SK-N-SH treated with all-trans-retinoic acid at 6 μM for 48 hours (cell line): Measurements from ENCODE around the gene CLNK.

Source experiments
- ATAC-seq: fragments of 200-7000 bp; cut with Tn5 transposase; 3 replicates; pipeline ENCODE4 v1.9.1; 2020; ENCODE audit warnings: mild to moderate bottlenecking, moderate library complexity
- ARNTL ChIP-seq: fragments of 450-650 bp; formaldehyde crosslinking; IDR thresholded peaks from 2 replicates; pipeline ENCODE4 v1.5.0; 2020; ENCODE audit warnings: low read depth, mild to moderate bottlenecking, moderate library complexity, borderline replicate concordance
- BACH2 ChIP-seq: fragments of 250-450 bp; sonication (Bioruptor Pico); IDR thresholded peaks from 2 replicates; pipeline ENCODE4 v1.9.0; 2021; ENCODE audit warnings: mild to moderate bottlenecking, borderline replicate concordance
- CSDC2 ChIP-seq: fragments of 250-450 bp; sonication (Bioruptor Pico); IDR thresholded peaks from 2 replicates; pipeline ENCODE4 v1.5.0; 2020; ENCODE audit warnings: mild to moderate bottlenecking, moderate library complexity
- ESRRG ChIP-seq: fragments of 250-450 bp; sonication (Bioruptor Pico); IDR thresholded peaks from 2 replicates; pipeline ENCODE4 v1.6.1; 2021; ENCODE audit warnings: mild to moderate bottlenecking
- GLIS3 ChIP-seq: fragments of 250-450 bp; sonication (Bioruptor Pico); IDR thresholded peaks from 2 replicates; pipeline ENCODE4 v1.5.0; 2020; ENCODE audit warnings: mild to moderate bottlenecking, moderate library complexity
- ISL1 ChIP-seq: fragments of 250-450 bp; sonication (Bioruptor Pico); IDR thresholded peaks from 2 replicates; pipeline ENCODE4 v2.1.2; 2022; ENCODE audit warnings: mild to moderate bottlenecking, moderate library complexity
- OSR1 ChIP-seq: fragments of 250-450 bp; sonication (Bioruptor Pico); IDR thresholded peaks from 2 replicates; pipeline ENCODE4 v1.8.0; 2022; ENCODE audit warnings: moderate library complexity, mild to moderate bottlenecking, inconsistent platforms
- PATZ1 ChIP-seq: fragments of 250-450 bp; sonication (Bioruptor Pico); IDR thresholded peaks from 2 replicates; pipeline ENCODE4 v1.8.0; 2020; ENCODE audit warnings: mild to moderate bottlenecking, moderate library complexity, borderline replicate concordance
- PPARA ChIP-seq: fragments of 250-450 bp; sonication (Bioruptor Pico); IDR thresholded peaks from 2 replicates; pipeline ENCODE4 v1.5.0; 2020; ENCODE audit warnings: mild to moderate bottlenecking, borderline replicate concordance
- RARB ChIP-seq: fragments of 250-450 bp; sonication (Bioruptor Pico); IDR thresholded peaks from 2 replicates; pipeline ENCODE4 v1.8.0; 2021; ENCODE audit warnings: mild to moderate bottlenecking, moderate library complexity
- SNAI2 ChIP-seq: fragments of 250-450 bp; sonication (Bioruptor Pico); IDR thresholded peaks from 2 replicates; pipeline ENCODE4 v1.5.0; 2020; ENCODE audit warnings: mild to moderate bottlenecking, moderate library complexity
- TCF4 ChIP-seq: fragments of 250-450 bp; sonication (Bioruptor Pico); IDR thresholded peaks from 2 replicates; pipeline ENCODE4 v1.8.0; 2021; ENCODE audit warnings: mild to moderate bottlenecking, moderate library complexity, borderline replicate concordance
- TOX ChIP-seq: fragments of 250-450 bp; sonication (Bioruptor Pico); IDR thresholded peaks from 2 replicates; pipeline ENCODE4 v1.8.0; 2021; ENCODE audit warnings: mild to moderate bottlenecking, moderate library complexity, borderline replicate concordance
- TSHZ2 ChIP-seq: fragments of 250-450 bp; sonication (Bioruptor Pico); IDR thresholded peaks from 2 replicates; pipeline ENCODE4 v1.5.0; 2020; ENCODE audit warnings: mild to moderate bottlenecking, moderate library complexity
- ZC3H10 ChIP-seq: fragments of 250-450 bp; sonication (Bioruptor Pico); IDR thresholded peaks from 2 replicates; pipeline ENCODE4 v1.5.1; 2021; ENCODE audit warnings: mild to moderate bottlenecking, moderate library complexity
- ZFP3 ChIP-seq: fragments of 250-450 bp; sonication (Bioruptor Pico); IDR thresholded peaks from 2 replicates; pipeline ENCODE4 v1.5.0; 2020; ENCODE audit warnings: mild to moderate bottlenecking, moderate library complexity
- ZNF565 ChIP-seq: fragments of 450-650 bp; formaldehyde crosslinking; conservative IDR thresholded peaks from 2 replicates; pipeline ENCODE4 v1.5.0; 2020; ENCODE audit warnings: low read depth, mild to moderate bottlenecking, moderate library complexity
- ZNF70 ChIP-seq: fragments of 450-650 bp; formaldehyde crosslinking; IDR thresholded peaks from 2 replicates; pipeline ENCODE4 v1.5.0; 2020; ENCODE audit warnings: mild to moderate bottlenecking, moderate library complexity
- ZNF8 ChIP-seq: fragments of 450-650 bp; formaldehyde crosslinking; IDR thresholded peaks from 2 replicates; pipeline ENCODE4 v1.5.0; 2020; ENCODE audit warnings: mild to moderate bottlenecking, moderate library complexity
- TF ChIP-seq, protein P1 (sequence below): fragments of 250-450 bp; sonication (Bioruptor Pico); IDR thresholded peaks from 2 replicates; pipeline ENCODE4 v1.5.1; 2020; ENCODE audit warnings: low read depth, mild to moderate bottlenecking, moderate library complexity
- TF ChIP-seq, protein P2 (sequence below): fragments of 250-450 bp; sonication (Bioruptor Pico); IDR thresholded peaks from 2 replicates; pipeline ENCODE4 v1.5.1; 2021; ENCODE audit warnings: mild to moderate bottlenecking, moderate library complexity

CLNK gene

GRCh38 chr4:10715135-10715534, 30.6 kb upstream of the CLNK start (continued):
- no peak for TF ChIP-seq ISL1 (CRISPR knock-in tag)
- TF ChIP-seq, protein P1, sequence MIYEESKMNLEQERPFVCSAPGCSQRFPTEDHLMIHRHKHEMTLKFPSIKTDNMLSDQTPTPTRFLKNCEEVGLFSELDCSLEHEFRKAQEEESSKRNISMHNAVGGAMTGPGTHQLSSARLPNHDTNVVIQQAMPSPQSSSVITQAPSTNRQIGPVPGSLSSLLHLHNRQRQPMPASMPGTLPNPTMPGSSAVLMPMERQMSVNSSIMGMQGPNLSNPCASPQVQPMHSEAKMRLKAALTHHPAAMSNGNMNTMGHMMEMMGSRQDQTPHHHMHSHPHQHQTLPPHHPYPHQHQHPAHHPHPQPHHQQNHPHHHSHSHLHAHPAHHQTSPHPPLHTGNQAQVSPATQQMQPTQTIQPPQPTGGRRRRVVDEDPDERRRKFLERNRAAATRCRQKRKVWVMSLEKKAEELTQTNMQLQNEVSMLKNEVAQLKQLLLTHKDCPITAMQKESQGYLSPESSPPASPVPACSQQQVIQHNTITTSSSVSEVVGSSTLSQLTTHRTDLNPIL (CRISPR knock-in tag) = no peak
- no peak for TF ChIP-seq ZNF70 (CRISPR knock-in tag)
- TF ChIP-seq ESRRG (CRISPR knock-in tag) = no peak
- no peak for TF ChIP-seq ZC3H10 (CRISPR knock-in tag)
- TF ChIP-seq CSDC2 (CRISPR knock-in tag) = no peak
- no peak for TF ChIP-seq RARB (CRISPR knock-in tag)

GRCh38 chr4:10713591-10713990, 29.0 kb upstream of the CLNK start:
- no peak for ATAC-seq
- TF ChIP-seq ZNF8 (CRISPR knock-in tag) = no peak
- TF ChIP-seq PATZ1 = no peak
- no peak for TF ChIP-seq ISL1 (CRISPR knock-in tag)
- TF ChIP-seq ZNF70 (CRISPR knock-in tag) = no peak
- TF ChIP-seq ZFP3 (CRISPR knock-in tag) = no peak
- no peak for TF ChIP-seq GLIS3 (CRISPR knock-in tag)
- TF ChIP-seq TCF4 (CRISPR knock-in tag) = no peak
- no peak for TF ChIP-seq CSDC2 (CRISPR knock-in tag)
- no peak for TF ChIP-seq TOX (CRISPR knock-in tag)
- no peak for TF ChIP-seq ARNTL (CRISPR knock-in tag)
- TF ChIP-seq, protein P2, sequence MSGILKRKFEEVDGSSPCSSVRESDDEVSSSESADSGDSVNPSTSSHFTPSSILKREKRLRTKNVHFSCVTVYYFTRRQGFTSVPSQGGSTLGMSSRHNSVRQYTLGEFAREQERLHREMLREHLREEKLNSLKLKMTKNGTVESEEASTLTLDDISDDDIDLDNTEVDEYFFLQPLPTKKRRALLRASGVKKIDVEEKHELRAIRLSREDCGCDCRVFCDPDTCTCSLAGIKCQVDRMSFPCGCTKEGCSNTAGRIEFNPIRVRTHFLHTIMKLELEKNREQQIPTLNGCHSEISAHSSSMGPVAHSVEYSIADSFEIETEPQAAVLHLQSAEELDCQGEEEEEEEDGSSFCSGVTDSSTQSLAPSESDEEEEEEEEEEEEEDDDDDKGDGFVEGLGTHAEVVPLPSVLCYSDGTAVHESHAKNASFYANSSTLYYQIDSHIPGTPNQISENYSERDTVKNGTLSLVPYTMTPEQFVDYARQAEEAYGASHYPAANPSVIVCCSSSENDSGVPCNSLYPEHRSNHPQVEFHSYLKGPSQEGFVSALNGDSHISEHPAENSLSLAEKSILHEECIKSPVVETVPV (CRISPR knock-in tag) = no peak
- TF ChIP-seq ZNF565 (CRISPR knock-in tag) = no peak
- TF ChIP-seq, protein P1 (CRISPR knock-in tag) = no peak
- TF ChIP-seq SNAI2 (CRISPR knock-in tag) = no peak
- TF ChIP-seq BACH2 = no peak
- TF ChIP-seq RARB (CRISPR knock-in tag) = no peak
- no peak for TF ChIP-seq TSHZ2
- TF ChIP-seq PPARA = no peak

- ATAC-seq = no peak
- TF ChIP-seq SNAI2 (CRISPR knock-in tag) (no peak), RARB (CRISPR knock-in tag) (no peak), ZFP3 (CRISPR knock-in tag) (no peak), PATZ1 (no peak), ISL1 (CRISPR knock-in tag) (no peak), TSHZ2 (no peak), ZC3H10 (CRISPR knock-in tag) (no peak), CSDC2 (CRISPR knock-in tag) (no peak), TCF4 (CRISPR knock-in tag) (no peak), GLIS3 (CRISPR knock-in tag) (no peak), TOX (CRISPR knock-in tag) (no peak), OSR1 (CRISPR knock-in tag) (no peak)
- TF ChIP-seq, protein P2 (CRISPR knock-in tag) = no peak
These were observed 21.7 kb upstream of the CLNK start for GRCh38 chr4:10706236-10706635.
